Ovary (tissue), 3 donors: ENCODE data around the gene MAD2L1BP.

Source experiments
- CTCF ChIP-seq, 3 donors: fragments of 450-650 bp in 2 of 3; fragments of 200-600 bp in 1 of 3; IDR thresholded peaks; one replicate each; pipeline versions ENCODE4 v1.5.1 to v1.8.0; 2016 to 2022; ENCODE audit warnings: antibody characterized with exemption in 3 of 3, mild to moderate bottlenecking in 1 of 3
- EP300 ChIP-seq: sonication (generic); formaldehyde crosslinking; IDR thresholded peaks from one replicate; pipeline ENCODE4 v1.6.1; 2017; ENCODE audit warnings: antibody characterized with exemption
- POLR2A ChIP-seq: fragments of 450-650 bp; IDR thresholded peaks from one replicate; pipeline ENCODE4 v1.6.1; 2017; ENCODE audit warnings: antibody characterized with exemption, mild to moderate bottlenecking, moderate library complexity
- donor health status: DM: no; HTN: no; CAD: no.

DNA sequence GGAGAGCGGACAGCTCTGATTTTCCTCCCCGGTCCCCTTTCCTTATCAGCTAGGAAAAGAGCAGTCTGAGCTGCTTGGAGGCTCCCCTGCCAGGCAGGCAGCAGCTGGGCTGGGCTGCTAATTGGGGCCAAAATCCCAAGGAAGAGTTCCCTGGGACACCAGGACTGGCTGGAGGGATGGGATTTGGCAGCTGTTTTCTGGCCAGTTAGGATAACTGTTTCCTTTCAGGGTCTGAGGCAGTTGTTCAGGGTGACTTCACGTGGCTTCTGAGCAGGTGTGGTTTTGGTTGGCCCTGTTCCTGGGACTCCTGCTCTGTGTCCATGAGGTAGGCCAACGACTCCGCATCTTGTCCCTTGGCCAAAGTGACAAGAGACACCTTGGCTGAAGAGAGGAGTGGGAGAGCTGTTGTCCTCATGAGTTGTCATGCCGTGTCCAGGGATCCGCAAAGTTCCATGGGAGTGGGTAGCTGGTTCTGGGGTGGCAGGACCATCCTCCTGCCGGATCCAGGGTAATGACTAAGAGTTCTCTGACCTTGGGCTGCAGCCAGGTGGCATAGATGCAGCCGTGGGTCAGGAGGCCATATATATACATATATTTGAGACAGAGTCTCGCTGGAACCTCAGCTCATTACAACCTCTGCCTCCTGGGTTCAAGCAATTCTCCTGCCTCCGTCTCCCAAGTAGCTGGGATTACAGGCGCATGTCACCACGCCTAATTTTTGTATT, 30.7 kb downstream of the MAD2L1BP start:
- TF ChIP-seq CTCF (IDR thresholded peaks at IDR 0.05) (no peak), EP300 (no peak), POLR2A (no peak)
